ENCODE results near the gene SLC4A2. TPM values are rescaled to one million over a fixed set of nuclear protein-coding genes. Genes with fewer than 3 reads are reported as not detected.
"Not testable (repeated sequence)": the region's sequence is repeated elsewhere in the genome, so short reads cannot be mapped to it uniquely, and the experiment has no call there.

Gene SLC4A2
- total RNA-seq, 2 donors from 2014 or later: 114 to 135 TPM

GRCh38 chr7:151016942-151017341, 42.4 kb upstream of the SLC4A2 start:
- Mint-ChIP-seq H3K36me3 (ENCODE audit: low read depth) (peaks cover 33% of the 10 kb centered on the region), H3K4me3 (peak overlapping the region; percentile 86), H3K27ac (peak overlapping the region; percentile 85), H3K27me3 (peaks cover 4% of the 10 kb centered on the region), H3K9me3 (peaks cover 3% of the 10 kb centered on the region), H3K4me1 (peaks cover 47% of the 10 kb centered on the region)
- ATAC-seq (replicated peaks): no peak

GRCh38 chr7:151017370-151017952, 41.9 kb upstream of the SLC4A2 start:
- Mint-ChIP-seq H3K4me1 (peaks cover 42% of the 10 kb centered on the region), H3K4me3 (peak overlapping the region; percentile 86), H3K9me3 (peaks cover 2% of the 10 kb centered on the region), H3K27me3 (peaks cover 4% of the 10 kb centered on the region), H3K36me3 (ENCODE audit: low read depth) (peaks cover 31% of the 10 kb centered on the region), H3K27ac (peak overlapping the region; percentile 85)
- no peak for ATAC-seq (replicated peaks)

DNA sequence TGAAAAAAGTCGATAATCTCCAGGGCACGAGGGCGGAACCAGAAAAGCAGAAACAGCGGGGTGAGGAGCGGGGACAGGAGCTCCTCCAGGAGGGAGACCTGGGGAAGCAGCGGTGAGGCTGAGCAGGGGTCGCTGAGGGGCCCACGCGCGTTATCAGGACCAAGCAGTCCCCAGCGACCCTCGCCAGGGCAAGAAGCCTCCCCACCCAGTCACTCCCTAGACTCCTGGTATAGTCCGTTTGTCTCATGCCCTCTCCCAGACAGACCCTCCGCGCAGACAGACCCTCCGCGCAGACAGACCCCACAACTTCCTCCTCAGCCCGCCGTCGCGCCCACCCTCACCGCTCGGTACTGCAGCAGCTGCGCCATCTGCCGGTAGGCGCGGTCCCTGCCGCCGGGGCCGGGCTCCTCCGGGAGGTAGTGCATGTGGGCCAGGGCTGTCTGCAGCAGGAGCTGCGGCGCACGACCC, 41.4 kb upstream of the SLC4A2 start:
- no peaks in the 10 kb centered on the region for H3K9me3 Mint-ChIP-seq
- peak; percentile 72 for ATAC-seq (replicated peaks)
- H3K27ac Mint-ChIP-seq: peak overlapping the region; percentile 85
- H3K27me3 Mint-ChIP-seq: peaks cover 4% of the 10 kb centered on the region
- peak overlapping the region; percentile 86 for H3K4me3 Mint-ChIP-seq
- H3K36me3 Mint-ChIP-seq (ENCODE audit: low read depth): peaks cover 28% of the 10 kb centered on the region
- peaks cover 37% of the 10 kb centered on the region for H3K4me1 Mint-ChIP-seq

GRCh38 chr7:151018421-151019129, 40.8 kb upstream of the SLC4A2 start:
- H3K27me3 Mint-ChIP-seq: peaks cover 4% of the 10 kb centered on the region
- H3K4me1 Mint-ChIP-seq: peaks cover 37% of the 10 kb centered on the region
- H3K27ac Mint-ChIP-seq: peak overlapping the region; percentile 85
- no peaks in the 10 kb centered on the region for H3K9me3 Mint-ChIP-seq
- peak; percentile 34 for ATAC-seq (replicated peaks)
- peak overlapping the region; percentile 86 for H3K4me3 Mint-ChIP-seq
- H3K36me3 Mint-ChIP-seq (ENCODE audit: low read depth): peaks cover 28% of the 10 kb centered on the region

GRCh38 chr7:151019130-151019447, 40.3 kb upstream of the SLC4A2 start:
- Mint-ChIP-seq H3K4me3 (peak overlapping the region; percentile 86), H3K4me1 (peaks cover 36% of the 10 kb centered on the region), H3K9me3 (no peaks in the 10 kb centered on the region), H3K27ac (peak overlapping the region; percentile 84), H3K27me3 (peaks cover 4% of the 10 kb centered on the region), H3K36me3 (ENCODE audit: low read depth) (peaks cover 26% of the 10 kb centered on the region)
- ATAC-seq (replicated peaks): no peak

DNA sequence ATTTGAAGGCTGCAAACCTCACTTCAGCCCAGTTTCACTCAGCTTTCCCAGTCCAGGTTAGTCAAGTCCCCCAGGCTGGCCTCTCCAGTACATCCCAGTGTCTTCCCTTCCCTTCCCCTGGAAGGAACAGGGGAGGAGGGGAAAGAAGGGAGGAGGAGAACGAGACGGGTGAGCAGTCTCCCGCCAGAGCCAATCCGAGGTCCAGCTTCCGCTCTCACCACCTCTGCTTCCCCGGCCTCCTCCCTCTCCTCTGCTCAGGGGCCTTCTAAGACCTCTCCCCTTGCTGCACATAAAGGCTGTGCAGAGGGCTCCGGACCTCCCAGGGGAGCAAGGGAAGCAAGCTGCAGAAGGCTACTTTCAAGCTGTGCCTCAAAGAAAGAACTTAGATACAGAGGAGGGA, 39.2 kb upstream of the SLC4A2 start:
- Mint-ChIP-seq H3K4me1 (peaks cover 27% of the 10 kb centered on the region), H3K27ac (no peak overlapping the region), H3K36me3 (ENCODE audit: low read depth) (peaks cover 17% of the 10 kb centered on the region), H3K4me3 (peak overlapping the region; percentile 28), H3K9me3 (no peaks in the 10 kb centered on the region), H3K27me3 (peaks cover 4% of the 10 kb centered on the region)
- no peak for ATAC-seq (replicated peaks)

- no peak overlapping the region for H3K4me3 Mint-ChIP-seq
- H3K27me3 Mint-ChIP-seq: peaks cover 4% of the 10 kb centered on the region
- H3K27ac Mint-ChIP-seq: peak overlapping the region; percentile 77
- H3K4me1 Mint-ChIP-seq: peaks cover 11% of the 10 kb centered on the region
- ATAC-seq (replicated peaks): no peak
- H3K36me3 Mint-ChIP-seq (ENCODE audit: low read depth): peaks cover 8% of the 10 kb centered on the region
- H3K9me3 Mint-ChIP-seq: no peaks in the 10 kb centered on the region
These were observed 36.2 kb upstream of the SLC4A2 start for GRCh38 chr7:151023232-151023631.

GRCh38 chr7:151024435-151025056, 34.8 kb upstream of the SLC4A2 start, which contains the start of gene ATG9B:
TSS of gene ATG9B (minus strand) at chr7:151024494. CDS start at chr7:151024423, 71 bp downstream.
- no peak within 1 kb of the TSS for H3K4me3 Mint-ChIP-seq
- peaks cover 4% of the 10 kb centered on the region for H3K4me1 Mint-ChIP-seq
- peak within 1 kb of the TSS; percentile 21 for H3K27ac Mint-ChIP-seq
- no peaks in the 10 kb centered on the region for H3K9me3 Mint-ChIP-seq
- no peak for ATAC-seq (replicated peaks)
- H3K36me3 Mint-ChIP-seq (ENCODE audit: low read depth): peaks cover 7% of the 10 kb centered on the region
- peaks cover under 1% of the 10 kb centered on the region for H3K27me3 Mint-ChIP-seq

DNA sequence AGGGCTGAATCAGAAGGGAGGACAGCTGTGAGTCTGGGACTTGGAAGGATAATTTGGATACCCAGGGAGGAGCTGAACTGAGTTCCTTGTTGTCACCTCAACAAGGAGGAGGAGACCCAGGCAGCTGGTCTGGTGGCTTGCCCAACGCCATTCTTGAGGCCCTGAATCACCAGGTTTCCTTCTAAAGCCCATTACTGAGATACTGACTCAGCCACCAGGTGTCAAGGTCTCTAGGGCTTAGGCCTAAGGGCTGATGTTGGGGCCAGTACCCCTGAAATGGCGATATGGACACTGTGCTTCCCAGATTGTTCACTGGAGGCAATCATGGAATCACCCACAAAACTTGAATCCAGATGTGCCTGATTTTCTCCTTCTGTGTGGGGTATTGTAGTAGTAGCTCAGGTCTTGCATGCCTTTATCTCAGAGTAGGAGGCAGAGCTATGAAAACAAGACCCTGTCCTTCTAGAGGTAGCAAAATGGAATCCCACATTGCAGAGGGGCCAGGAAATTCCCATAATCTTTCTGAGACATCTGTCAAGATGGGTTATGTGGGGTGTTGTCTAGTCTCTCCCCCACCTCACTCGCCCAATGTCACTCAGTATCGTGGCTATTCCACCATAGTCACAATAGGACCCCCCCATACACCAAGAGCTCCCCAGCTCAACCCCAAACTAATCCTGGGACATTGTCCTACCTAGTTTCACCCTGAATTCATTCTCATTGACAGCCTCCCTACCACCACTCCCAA, 33.3 kb upstream of the SLC4A2 start:
- no peak overlapping the region for H3K27ac Mint-ChIP-seq
- H3K36me3 Mint-ChIP-seq (ENCODE audit: low read depth): peaks cover 6% of the 10 kb centered on the region
- H3K4me3 Mint-ChIP-seq: peak overlapping the region; percentile 18

DNA sequence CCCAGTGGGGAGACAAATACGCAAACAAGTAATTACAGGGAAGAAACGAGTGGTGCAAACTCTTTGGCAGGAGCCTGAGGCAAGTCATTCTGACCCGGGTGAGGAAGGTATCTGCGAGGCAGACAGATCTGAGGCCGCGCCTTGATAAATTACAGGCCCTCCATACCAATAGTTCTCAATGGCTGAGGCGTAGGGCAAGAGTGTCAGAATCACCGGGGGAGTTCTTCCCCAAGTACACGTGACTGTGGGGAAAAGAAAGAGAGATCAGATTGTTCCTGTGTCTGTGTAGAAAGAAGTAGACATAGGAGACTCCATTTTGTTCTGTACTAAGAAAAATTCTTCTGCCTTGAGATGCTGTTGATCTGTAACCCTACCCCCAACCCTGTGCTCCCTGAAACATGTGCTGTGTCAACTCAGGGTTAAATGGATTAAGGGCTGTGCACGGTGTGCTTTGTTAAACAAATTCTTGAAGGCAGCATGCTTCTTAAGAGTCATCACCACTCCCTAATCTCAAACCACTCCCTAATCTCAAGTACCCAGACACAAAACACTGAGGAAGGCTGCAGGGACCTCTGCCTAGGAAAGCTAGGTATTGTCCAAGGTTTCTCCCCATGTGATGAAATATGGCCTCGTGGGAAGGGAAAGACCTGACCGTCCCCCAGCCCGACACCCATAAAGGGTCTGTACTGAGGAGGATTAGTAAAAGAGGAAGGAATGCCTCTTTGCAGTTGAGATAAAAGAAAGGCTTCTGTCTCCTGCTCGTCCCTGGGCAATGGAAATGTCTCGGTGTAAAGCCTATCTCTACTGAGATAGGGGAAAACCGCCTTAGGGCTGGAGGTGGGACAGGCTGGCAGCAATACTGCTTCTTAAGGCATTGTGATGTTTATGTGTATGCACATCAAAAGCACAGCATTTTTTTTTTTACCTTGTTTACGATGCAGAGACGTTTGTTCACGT, 32.3 kb upstream of the SLC4A2 start:
- not testable (repeated sequence) for ATAC-seq (replicated peaks); H3K27me3 Mint-ChIP-seq; H3K36me3 Mint-ChIP-seq (ENCODE audit: low read depth); H3K9me3 Mint-ChIP-seq
- peak overlapping the region; percentile 94 for H3K4me3 Mint-ChIP-seq
- H3K27ac Mint-ChIP-seq: peak overlapping the region; percentile 97
- H3K4me1 Mint-ChIP-seq: peaks cover 11% of the 10 kb centered on the region

More for the DNA sequence above, 33.3 kb upstream of the SLC4A2 start:
- Mint-ChIP-seq H3K4me1 (peaks cover 7% of the 10 kb centered on the region), H3K9me3 (no peaks in the 10 kb centered on the region), H3K27me3 (no peaks in the 10 kb centered on the region)
- no peak for ATAC-seq (replicated peaks)

DNA sequence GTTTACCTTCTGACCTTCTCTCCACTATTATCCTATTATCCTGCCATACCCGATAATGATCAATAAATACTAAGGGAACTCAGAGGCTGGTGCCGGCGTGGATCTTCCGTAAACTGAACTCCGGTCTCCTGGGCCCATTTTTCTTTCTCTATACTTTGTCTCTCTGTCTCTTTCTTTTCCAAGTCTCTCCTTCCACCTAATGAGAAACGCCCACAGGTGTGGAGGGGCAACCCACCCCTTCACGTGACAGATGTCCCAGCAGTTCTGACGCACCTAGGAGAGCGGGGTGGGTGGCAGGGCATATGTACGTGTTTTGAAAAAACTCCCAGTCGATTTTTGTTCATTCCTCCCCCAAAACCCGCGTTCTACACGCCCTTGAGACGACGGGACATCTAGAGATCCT, 31.7 kb upstream of the SLC4A2 start:
- peaks cover 11% of the 10 kb centered on the region for H3K4me1 Mint-ChIP-seq
- H3K36me3 Mint-ChIP-seq (ENCODE audit: low read depth): peaks cover 16% of the 10 kb centered on the region
- ATAC-seq (replicated peaks); H3K9me3 Mint-ChIP-seq; H3K27me3 Mint-ChIP-seq: not testable (repeated sequence)
- H3K27ac Mint-ChIP-seq: peak overlapping the region; percentile 97
- peak overlapping the region; percentile 94 for H3K4me3 Mint-ChIP-seq

GRCh38 chr7:151028131-151028947, 31.1 kb upstream of the SLC4A2 start, which contains the start of gene ABCB8:
TSS of gene ABCB8 (plus strand) at chr7:151028450. CDS start at chr7:151028516, 66 bp downstream.
- H3K36me3 Mint-ChIP-seq (ENCODE audit: low read depth): peaks cover 17% of the 10 kb centered on the region
- H3K9me3 Mint-ChIP-seq: no peaks in the 10 kb centered on the region
- peak; percentile 95 for ATAC-seq (replicated peaks)
- H3K4me3 Mint-ChIP-seq: peak within 1 kb of the TSS; percentile 94
- H3K27me3 Mint-ChIP-seq: no peaks in the 10 kb centered on the region
- H3K4me1 Mint-ChIP-seq: peaks cover 11% of the 10 kb centered on the region
- peak within 1 kb of the TSS; percentile 97 for H3K27ac Mint-ChIP-seq
